GM13977 (cell line): ENCODE results near the gene NME3.
A peak's percentile ranks its signal among the peaks of the same experiment; 100 is the strongest.

ENCODE experiments used
- DNase-seq: peaks from one replicate; pipeline ENCODE4 v3.0.0; 2012; ENCODE audit warnings: low spot score
- in situ Hi-C: fragments of 300-500 bp; cut with MboI; formaldehyde crosslinking; loops from one replicate; pipeline ENCODE4 v1.12.0; 2022; ENCODE audit warnings: low sequenced_read_pairs, low pct_unique_long_range_greater_than_20kb, mixed read lengths, inconsistent platforms; ENCODE audit not compliant: unreplicated experiment
- TF ChIP-seq, protein P1 (sequence below): IDR thresholded peaks from 2 replicates; pipeline ENCODE4 v1.5.1; 2012; ENCODE audit warnings: mild to moderate bottlenecking, control low read depth; ENCODE audit not compliant: insufficient read depth; ENCODE audit errors: extremely low read depth, missing control alignments

Gene NME3

DNA sequence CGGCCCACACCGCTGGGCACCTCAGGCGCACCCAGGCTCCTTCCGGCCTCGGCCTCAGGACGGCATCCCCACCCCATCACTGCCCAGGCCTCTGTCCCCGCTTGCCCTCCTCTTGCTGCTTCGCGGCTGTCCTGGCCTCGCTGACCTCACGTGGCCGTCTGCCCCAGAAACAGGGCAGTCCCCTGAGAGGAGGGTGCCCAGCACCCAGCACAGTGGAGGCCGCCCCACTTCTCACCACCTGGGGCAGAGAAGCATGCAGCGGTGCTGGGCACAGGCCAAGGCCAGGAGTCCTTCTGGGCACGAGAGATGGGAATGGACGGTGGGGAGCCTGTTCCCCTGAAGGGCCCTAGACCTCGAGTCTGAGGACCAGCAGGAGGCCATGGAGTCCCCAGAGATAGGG lies 46.4 kb upstream of the NME3 start:
- in situ Hi-C loops: no loop called here
- no peak for DNase-seq
- TF ChIP-seq, protein P1, sequence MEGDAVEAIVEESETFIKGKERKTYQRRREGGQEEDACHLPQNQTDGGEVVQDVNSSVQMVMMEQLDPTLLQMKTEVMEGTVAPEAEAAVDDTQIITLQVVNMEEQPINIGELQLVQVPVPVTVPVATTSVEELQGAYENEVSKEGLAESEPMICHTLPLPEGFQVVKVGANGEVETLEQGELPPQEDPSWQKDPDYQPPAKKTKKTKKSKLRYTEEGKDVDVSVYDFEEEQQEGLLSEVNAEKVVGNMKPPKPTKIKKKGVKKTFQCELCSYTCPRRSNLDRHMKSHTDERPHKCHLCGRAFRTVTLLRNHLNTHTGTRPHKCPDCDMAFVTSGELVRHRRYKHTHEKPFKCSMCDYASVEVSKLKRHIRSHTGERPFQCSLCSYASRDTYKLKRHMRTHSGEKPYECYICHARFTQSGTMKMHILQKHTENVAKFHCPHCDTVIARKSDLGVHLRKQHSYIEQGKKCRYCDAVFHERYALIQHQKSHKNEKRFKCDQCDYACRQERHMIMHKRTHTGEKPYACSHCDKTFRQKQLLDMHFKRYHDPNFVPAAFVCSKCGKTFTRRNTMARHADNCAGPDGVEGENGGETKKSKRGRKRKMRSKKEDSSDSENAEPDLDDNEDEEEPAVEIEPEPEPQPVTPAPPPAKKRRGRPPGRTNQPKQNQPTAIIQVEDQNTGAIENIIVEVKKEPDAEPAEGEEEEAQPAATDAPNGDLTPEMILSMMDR: no peak

DNA sequence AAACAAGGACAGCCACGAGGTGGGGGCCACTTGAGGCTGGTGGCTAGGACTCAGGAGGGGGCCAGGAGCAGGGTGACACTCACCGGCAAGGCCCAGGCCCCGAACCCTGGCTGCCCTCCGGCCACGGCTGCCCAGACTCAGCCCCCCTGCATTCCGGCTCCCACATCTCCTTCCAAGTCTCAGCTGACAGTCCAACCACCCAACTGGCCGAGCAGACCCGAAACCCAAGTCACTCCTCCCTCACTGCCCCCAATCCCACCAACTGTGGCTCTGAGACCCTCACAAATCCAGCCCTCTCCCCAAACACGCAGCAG lies 45.9 kb upstream of the NME3 start:
- DNase-seq: no peak
- TF ChIP-seq, protein P1: no peak
- in situ Hi-C loops: no loop called here

DNA sequence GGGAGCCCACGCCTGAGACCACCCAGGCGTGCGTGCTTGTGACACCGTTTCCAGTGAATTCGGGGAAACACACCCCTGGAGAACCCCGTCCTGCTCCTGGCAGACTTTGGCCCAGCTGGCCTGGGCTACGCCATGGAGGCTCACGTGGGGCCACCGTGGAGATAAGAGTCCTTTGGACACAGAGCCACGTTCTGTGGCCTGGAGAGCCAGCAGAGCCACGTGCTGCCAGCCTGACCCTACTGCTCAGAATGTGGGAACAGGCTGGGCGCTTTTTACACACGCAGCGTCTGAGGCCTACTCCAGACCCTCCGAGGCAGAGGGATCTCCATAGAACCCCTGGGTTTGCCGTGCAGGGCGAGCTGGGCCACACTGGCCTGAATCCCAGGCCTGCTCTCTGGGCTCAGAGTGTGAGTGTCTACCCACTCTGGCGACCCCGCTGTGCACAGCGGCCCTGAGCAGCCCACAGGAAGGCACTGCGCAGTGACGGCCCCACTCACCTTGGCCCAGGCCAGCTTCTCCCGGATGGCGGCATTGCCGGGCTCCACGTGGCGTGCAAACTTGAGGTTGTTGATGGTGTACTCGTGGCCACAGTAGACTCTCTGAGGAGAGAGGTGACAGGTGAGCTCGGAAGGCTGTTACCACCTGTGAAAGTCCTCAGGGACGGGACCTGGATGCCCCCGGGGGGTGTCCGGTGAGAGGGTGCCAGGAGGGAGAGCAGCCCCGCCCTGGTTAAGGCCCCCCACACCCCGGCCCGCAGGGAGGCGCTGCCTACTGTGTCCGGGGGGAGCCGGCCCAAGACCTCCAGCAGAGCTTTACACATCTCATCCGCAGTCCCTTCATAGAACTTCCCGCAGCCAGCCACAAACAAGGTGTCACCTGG lies 45.3 kb upstream of the NME3 start:
- TF ChIP-seq, protein P1: no peak
- in situ Hi-C loops: no loop called here
- no peak for DNase-seq

DNA sequence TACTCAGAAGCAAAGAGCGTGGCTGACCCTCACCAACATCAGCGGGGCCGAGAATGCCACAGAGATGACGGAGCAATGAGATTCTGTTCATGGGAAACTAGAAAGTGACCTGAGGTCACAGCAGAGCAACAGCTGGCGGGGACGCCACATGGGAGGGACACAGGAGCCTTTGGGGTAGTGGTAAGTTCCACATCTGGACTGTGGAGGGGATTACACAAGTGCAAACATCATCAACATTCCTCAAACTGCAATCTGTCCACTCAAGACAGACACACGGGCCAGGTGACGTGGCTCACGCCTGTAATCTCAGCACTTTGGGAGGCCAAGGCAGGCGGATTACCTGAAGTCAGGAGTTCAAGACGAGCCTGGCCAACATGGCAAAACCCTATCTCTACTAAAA lies 44.1 kb upstream of the NME3 start:
- in situ Hi-C loops: no loop called here
- no peak for DNase-seq
- TF ChIP-seq, protein P1: no peak

DNA sequence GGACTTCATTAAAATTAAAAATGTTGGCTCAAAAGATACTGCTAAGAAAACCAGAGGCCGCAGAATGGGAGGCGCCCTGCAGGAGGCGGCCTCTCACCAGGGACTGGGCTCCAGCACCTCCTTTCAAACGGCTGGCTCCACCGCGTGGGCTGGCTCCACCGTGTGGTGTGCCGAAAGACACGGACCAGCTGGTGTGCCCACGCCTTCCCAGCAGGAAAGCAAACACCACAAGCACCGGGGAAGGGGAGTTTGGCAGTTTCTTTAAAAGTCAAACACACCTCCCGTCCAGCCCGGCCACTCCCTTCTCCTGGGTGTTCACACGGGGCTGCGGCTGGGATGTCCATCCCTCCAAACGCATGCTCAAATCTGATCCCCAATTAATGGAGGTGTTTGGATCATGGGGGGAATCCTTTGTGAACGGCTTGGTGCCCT lies 41.4 kb upstream of the NME3 start:
- no peak for DNase-seq
- in situ Hi-C loops: no loop called here
- TF ChIP-seq, protein P1: peak; percentile 54

DNA sequence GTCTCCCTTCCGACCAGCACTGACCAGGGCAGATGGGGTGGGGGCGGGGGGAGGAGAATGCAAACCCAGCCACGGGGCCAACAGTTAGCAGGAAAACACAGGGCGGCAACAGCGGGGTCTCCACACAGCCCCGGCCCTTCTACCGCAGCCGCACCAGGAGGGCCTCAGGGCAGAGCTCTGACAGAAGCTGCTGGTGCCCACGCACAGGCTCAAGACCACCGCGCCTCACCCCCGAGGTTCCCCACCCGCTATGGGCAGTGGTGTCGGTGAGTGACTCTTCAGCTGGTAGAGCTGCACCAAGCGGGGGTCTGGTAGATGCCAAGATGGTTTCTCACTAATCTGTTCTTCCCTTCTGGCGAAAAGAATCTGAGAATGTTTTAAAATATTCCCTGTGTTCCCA lies 39.2 kb upstream of the NME3 start:
- in situ Hi-C loops: no loop called here
- TF ChIP-seq, protein P1: no peak
- no peak for DNase-seq
